Kidney capillary endothelial cell (primary cell): ENCODE measurements around the gene GATAD2B.
"Not testable (repeated sequence)": the region's sequence is repeated elsewhere in the genome, so short reads cannot be mapped to it uniquely, and the experiment has no call there.

Source experiments
- DNase-seq: peaks from one replicate; pipeline ENCODE4 v3.0.0-alpha.2; 2018; ENCODE audit warnings: low spot score

The GATAD2B gene

GRCh38 chr1:153778051-153778823 lies 144.5 kb downstream of the GATAD2B start:
- DNase-seq, result no peak

- no peak for DNase-seq
Measured at GRCh38 chr1:153777648-153778047, 145.1 kb downstream of the GATAD2B start.

DNA sequence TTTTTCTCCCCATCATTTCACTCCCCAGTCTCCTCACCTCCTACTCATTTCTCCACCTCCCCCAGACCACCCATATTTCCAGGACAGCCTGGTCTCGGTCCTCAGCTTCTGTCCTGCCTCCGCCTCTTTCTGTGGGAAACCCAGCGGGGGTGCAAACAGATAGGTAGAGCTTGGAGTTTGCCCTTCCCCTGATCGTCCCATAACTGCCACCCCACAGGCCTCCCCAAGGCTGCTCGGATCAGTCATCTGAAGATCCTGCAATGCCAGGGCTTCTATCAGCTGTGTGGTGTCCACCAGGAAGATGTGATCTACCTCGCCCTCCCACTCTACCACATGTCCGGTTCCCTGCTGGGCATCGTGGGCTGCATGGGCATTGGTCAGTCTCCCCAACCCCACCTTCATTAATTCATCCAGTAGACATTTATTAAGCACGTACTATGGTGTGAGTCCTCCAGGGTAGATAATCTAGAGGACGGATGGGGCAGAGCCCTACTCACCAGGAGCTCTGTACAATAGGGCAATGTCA lies 145.9 kb downstream of the GATAD2B start:
- no peak for DNase-seq

DNA sequence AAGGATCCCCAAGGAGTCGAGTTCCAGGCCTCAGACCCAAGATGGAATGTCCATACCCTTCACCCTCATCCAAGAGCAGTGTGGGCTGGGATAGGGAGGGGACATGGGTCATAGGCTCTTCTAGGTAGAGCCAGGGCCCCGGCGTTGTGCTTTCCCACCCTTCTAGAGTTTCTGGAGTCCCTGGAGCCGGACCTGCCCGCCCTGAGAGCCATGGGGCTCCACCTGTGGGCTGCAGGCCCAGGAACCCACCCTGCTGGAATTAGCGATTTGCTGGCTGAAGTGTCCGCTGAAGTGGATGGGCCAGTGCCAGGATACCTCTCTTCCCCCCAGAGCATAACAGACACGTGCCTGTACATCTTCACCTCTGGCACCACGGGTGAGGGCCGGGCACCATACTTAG lies 146.4 kb downstream of the GATAD2B start:
- DNase-seq, result no peak

- no peak for DNase-seq
Measured at GRCh38 chr1:153775458-153776327, 147.1 kb downstream of the GATAD2B start.

- no peak for DNase-seq
Measured at GRCh38 chr1:153774780-153775457, 147.9 kb downstream of the GATAD2B start, which contains the start of gene SLC27A3. SLC27A3 (plus strand) TSS chr1:153775407; CDS start chr1:153775498, 91 bp downstream.

GRCh38 chr1:153774026-153774595 lies 148.7 kb downstream of the GATAD2B start:
- no peak for DNase-seq

DNA sequence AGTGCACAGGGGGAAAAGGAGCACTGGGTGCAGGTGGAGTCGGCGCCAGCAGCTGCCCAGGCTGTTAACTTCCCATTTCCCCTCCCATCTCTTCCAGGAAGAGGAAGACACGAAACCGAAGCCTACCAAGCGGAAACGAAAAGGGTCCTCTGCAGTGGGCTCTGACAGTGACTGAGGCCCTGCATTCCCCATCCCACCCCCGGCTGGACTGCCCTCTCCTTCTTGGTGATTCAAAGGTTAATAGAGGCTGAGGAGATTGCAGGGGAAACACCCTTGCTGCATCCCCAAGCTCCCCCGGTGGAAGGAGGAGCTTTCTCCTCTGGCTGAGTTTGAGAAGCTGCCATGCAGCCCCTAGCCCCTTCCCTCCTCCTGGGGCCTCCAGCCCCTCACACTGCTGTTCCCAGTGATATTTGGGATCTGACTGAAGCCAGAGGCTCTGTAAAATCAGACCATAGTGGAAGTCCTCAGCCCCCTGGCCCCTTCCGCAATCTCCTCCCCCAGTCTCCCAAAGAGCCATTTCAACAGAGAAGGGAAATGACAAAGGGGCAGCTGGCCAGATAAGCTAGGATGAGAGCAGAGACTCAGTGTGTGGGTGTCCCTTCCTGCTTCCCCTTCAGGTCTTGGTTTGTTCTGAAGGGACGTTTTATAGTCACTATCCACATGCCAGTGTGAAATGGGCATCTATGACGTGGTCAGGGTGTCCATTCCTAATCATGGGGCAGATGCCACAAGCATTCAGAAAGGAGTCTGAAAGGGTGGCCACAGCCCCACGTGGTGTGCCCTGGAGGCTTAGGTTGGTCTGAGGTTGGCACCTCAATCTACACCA lies 149.5 kb downstream of the GATAD2B start:
- peak; percentile 86 for DNase-seq

DNA sequence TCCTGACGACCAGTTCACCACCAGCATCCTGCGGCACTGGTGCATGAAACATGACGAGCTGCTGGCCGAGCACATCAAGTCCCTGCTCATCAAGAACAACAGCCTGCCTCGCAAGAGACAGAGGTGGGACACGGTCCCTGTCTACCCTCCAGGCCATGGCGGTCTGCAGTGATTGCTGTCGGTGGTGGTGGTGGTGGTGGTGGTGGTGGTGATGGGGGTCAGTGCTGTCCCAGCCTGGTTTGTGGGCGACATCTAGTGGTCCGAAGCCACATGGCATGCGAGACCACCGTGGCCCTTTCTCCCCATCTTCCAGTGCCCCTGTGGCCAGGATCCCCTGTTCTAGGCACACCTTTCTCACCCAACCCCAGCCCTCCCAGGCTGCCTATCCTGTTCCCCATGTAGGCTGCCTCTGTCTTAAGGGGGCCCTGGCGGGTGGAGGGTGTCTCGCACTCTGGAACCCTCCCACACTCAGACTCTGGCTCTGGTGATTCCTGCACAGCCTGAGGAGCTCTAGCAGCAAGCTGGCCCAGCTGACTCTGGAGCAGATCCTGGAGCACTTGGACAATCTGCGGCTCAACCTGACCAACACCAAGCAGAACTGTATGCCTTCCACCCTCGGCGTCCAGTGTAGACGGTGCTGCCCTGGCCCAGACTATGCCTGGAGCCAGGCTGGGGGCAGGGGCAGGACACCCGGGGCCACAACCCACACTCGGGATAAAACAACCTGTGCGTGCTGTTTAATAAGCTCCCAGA lies 150.8 kb downstream of the GATAD2B start:
- no peak for DNase-seq

DNA sequence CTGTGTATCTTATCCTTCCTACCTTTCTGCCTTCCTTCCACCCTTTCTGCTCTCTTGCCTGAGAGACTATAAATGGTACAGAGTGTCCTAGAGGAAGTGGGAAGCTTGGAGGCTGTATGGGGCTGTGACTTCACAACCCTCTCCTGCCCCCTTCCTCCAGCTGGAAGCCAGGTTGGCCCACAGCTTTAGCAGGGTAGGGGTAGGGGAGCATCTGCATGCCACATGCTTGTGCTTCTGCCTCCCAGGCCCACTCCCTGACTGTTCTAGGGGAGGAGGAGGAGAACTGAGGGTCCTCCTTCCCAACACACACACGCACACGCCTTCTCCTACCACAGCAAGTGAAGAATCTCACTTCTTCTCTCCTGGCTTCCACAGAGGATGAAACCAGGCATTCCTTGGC lies 151.5 kb downstream of the GATAD2B start:
- no peak for DNase-seq

DNA sequence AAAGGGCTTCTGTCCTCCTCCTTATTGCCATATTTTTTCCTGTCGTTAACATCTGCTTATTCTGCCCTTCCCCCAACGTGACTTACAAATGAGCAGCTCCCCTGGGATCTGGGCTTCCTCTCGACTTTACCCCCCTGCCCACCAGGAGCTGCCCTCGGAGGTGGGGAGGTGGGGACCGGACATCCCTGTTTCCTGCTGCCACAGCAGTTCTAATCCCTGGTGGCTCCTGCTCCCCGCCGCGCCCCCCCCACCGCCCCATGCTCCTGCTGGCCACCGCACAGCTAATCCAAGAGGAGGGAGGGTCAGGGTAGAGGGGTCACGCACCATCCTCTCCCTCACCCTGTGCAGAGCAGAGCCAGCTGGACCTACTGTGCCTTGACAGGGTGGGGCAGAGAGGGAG lies 152.0 kb downstream of the GATAD2B start:
- no peak for DNase-seq

- DNase-seq, result no peak
Measured at GRCh38 chr1:153769221-153769620, 153.6 kb downstream of the GATAD2B start.

DNA sequence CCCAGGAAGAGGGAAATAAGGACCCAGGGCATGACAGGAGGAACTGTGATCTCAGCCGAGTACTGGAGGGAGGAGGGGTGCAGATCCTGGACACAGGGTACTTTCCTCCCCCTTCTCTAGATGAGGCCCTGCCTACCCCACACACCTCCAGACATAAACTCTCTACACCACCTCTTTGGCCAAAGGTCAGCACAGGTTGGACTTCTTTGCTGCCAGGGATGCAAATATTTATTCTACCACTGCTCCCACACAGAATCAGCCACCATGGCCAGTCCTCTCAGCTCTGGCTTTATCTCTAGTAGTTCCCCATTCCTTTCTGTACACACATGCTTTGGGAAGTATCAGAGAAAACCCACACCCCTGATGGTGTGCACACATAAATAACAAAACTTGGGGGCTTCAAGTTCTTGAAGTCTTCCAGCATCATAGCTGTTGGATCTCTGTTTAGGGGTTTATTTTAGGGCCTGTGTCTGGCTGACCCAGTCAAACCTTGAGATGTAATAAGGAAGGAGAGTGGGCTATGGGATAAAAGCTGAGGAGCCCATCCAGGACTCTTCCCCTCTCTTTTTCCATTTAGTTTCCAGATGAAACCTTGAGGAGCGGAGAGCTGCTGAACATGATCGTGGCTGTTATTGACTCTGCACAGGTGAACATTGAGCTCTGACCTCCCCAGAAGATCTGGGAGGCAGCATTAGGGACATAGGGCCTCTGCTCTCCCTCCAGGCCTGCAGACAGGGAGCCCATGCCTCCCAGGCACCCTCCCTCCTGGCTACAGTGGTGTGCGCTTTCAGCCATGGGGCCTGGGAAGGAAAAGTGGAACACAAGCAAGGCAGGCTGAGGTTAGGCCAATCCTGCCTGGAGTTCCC lies 154.2 kb downstream of the GATAD2B start:
- DNase-seq, result no peak

- no peak for DNase-seq
Measured at GRCh38 chr1:153767519-153767918, 155.3 kb downstream of the GATAD2B start.

DNA sequence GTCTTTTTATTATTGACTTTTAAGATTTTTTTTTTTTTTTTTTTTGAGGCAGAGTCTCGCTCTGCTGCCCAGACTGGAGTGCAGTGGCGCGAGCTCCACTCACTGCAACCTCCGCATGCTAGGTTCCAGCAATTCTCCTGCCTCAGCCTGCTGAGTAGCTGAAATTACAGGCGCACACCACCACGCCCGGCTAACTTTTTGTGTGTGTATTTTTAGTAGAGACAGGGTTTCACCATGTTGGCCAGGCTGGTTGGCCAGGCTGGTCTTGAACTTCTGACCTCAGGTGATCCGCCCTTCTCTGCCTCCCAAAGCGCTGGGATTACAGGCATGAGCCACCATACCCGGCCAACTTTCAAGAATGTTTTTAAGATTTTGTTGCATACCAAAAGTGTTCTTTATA lies 156.1 kb downstream of the GATAD2B start:
- not testable (repeated sequence) for DNase-seq

- DNase-seq, result no peak
Measured at GRCh38 chr1:153764310-153764709, 158.5 kb downstream of the GATAD2B start.

DNA sequence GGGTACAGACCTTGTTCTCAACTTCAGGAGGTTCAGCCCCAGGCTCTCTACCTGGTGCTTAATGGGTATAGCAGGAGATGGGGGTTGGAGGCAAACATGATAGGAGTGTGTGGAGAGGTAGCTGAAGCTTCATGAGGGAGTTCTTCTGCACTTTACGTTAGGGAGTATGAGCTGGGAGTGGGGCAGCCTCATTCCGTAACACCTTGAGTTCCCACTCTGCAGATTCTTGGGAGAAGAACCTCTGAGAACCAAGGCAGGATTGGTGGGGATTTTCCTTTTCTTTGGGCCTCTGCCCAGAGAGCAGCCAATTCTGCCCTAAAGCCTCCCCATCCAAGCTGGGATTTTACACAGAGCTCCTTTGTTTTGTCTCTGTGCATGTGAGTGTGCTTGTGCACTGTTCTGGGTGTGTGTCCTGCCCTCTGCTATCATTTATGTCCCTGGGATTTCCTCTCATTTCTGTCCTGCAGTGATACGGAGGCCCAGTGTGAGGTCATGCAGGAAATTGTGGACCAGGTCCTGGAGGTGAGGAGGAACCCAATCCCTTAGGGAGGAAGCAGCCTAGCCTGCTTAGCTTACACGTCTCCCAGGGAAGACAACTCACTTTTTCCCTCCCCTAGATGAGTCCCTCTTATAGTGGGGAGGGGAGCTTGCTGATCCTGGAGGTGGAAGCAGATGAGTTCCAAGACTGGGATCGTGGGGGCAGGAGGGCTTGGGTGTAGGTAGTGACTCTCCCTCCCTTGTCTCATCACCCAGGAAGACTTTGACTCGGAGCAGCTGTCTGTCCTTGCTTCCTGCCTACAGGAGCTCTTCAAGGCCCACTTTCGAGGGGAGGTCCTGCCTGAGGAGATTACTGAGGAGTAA lies 159.2 kb downstream of the GATAD2B start:
- DNase-seq, result peak; percentile 79

- DNase-seq, result no peak
Measured at GRCh38 chr1:153760440-153760839, 162.3 kb downstream of the GATAD2B start.
